ENCODE measurements around the gene FGD5.

DNA sequence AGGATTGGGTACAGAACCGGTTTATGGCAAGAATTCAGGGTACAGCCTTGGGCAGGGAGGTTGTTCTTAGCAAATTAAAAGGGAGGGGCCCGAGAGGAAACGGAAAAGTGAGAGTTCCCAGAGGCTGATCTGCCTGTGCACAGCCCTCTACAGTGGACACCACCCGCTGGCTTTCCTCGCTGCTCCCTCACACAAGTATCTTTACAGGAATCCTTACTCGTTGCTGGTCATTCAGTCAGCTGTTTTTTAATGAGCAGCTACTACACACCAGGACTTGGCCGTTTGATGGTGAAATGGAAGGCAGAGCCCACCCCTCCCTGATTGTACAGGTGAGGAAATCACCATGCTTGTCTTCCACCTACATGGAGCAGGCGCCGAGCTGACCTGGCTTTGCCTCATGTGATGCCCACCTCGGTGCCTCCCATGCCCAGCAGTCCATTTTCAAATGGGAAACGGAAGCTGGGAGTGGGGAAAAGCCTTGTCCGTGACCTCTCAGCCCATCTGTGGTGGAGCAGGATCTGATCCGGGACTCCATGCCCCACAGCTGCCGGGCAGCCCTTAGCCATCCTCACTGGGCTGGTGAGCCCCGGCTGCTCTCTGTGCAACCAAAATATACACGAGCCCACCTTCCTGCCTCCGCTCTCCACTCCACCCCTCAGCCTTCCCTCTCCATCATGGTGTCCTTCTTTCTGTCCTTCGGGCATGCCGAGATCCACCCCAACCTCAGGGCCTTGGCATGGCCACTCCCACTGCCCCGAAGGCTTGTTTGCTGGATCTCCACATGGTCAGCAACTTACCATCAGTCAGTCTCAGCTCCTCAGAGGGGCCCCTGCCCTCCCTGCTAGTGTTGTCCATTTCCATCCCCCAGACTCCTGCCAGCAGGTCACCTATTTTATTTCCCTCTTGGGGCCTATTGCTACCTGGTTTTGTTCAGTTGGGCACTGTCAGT is 33.3 kb upstream of the FGD5 start:
- TF ChIP-seq, protein P1, sequence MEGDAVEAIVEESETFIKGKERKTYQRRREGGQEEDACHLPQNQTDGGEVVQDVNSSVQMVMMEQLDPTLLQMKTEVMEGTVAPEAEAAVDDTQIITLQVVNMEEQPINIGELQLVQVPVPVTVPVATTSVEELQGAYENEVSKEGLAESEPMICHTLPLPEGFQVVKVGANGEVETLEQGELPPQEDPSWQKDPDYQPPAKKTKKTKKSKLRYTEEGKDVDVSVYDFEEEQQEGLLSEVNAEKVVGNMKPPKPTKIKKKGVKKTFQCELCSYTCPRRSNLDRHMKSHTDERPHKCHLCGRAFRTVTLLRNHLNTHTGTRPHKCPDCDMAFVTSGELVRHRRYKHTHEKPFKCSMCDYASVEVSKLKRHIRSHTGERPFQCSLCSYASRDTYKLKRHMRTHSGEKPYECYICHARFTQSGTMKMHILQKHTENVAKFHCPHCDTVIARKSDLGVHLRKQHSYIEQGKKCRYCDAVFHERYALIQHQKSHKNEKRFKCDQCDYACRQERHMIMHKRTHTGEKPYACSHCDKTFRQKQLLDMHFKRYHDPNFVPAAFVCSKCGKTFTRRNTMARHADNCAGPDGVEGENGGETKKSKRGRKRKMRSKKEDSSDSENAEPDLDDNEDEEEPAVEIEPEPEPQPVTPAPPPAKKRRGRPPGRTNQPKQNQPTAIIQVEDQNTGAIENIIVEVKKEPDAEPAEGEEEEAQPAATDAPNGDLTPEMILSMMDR (IDR thresholded peaks at IDR 0.05): no peak
- no peak for TF ChIP-seq POLR2A (IDR thresholded peaks at IDR 0.05)
